ENCODE measurements around the gene LCE2B. TPM values are rescaled to one million over a fixed set of nuclear protein-coding genes. Genes with fewer than 3 reads are reported as not detected.

LCE2B gene, protein sequence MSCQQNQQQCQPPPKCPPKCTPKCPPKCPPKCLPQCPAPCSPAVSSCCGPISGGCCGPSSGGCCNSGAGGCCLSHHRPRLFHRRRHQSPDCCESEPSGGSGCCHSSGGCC
- total RNA-seq (2022; extraction: Qiagen RNA extraction; ENCODE audit: low read depth): not detected in 5 replicates

DNA sequence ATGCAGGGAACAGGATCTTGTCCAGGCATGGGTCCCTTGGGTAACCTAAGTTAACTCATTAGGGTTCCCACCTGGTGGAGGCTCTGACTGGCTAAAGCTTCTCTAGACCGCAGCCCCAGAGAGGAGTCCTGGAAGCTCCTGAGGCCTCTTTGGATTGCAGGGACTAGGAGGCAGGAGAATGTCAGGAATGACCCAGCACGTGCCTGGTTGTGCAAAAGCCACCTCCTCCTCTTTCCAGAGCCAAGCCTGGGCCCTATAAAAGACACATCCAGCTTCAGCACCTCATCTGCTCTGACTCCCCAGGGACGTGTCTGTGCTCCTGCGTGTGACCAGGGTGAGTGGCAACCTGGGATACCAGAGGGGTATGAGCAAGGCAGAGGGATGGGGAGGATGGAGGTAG lies at the start of gene LCE2B:
Gene LCE2B (plus strand): TSS at position 301 of the 400 bp plus-strand sequence. CDS start 721 bp downstream, outside the sequence.

DNA sequence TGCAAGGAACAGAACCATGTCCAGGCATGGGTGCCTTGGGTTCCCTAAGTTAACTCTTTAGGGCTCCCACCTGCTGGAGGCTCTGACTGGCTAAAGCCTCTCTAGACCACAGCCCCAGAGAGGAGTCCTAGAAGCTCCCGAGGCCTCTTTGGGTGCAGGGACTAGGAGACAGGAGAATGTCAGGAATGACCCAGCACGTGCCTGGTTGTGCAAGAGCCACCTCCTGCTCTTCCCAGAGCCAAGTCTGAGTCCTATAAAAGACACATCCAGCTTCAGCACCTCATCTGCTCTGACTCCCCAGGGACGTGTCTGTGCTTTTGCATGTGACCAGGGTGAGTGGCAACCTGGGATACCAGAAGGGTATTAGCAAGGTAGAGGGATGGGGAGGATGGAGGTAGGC lies 22.8 kb upstream of the LCE2B start, which contains the start of gene LCE2D:
Gene LCE2D (plus strand): TSS at position 283 of the 400 bp plus-strand sequence. CDS start 726 bp downstream, outside the sequence.

DNA sequence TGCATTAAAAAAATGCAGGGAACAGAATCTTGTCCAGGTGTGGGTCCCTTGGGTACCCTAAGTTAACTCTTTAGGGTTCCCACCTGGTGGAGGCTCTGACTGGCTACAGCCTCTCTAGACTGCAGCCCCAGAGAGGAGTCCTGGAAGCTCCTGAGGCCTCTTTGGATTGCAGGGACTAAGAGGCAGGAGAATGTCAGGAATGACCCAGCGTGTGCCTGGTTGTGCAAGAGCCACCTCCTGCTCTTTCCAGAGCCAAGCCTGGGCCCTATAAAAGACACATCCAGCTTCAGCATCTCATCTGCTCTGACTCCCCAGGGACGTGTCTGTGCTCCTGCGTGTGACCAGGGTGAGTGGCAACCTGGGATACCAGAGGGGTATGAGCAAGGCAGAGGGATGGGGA lies 10.9 kb upstream of the LCE2B start, which contains the start of gene LCE2C:
Gene LCE2C (plus strand): TSS at position 297 of the 400 bp plus-strand sequence. CDS start 737 bp downstream, outside the sequence.

DNA sequence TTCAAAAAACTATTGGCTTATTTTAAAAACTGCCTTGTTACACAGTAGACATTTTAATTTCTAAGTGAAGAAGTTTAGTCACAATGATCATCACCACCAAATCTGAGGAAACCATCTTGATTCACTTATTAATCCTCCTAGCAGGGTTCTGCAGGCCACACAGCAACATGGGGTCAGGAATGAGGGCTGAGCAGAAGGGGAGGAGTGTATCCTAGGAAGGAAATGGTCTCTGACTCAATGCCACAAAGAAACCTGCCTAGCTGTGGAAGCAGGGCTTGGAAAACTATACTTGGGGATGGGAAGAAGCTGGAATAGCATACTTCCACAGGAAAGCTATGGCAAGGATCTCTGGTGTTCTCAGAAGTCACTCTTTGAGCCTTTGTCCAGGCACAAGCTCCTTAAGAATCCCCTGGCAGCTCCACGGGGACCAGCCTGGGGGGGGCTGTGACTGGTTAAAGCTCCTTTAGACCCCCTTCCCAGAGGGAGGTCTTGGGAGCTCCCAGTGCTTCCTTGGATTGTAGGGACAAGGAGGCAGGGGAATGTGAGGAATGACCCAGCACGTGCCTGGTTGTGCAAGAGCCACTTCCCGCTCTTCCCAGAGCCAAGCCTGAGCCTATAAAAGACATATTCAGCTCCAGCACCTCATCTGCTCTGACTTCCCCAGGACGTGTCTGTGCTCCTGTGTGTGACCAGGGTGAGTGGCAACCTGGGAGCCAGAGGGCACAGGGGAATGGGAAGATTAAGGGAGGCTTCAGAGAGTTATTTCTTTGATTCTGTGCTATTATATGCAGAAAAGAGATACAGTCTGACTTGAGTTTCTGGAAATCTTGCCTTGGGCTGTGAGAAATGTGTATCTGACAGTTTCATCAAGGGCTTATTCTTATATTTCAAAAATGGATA lies 12.0 kb downstream of the LCE2B start, which contains the start of gene LCE2A:
Gene LCE2A (plus strand): TSS at position 645 of the 900 bp plus-strand sequence. CDS start 557 bp downstream, outside the sequence.

DNA sequence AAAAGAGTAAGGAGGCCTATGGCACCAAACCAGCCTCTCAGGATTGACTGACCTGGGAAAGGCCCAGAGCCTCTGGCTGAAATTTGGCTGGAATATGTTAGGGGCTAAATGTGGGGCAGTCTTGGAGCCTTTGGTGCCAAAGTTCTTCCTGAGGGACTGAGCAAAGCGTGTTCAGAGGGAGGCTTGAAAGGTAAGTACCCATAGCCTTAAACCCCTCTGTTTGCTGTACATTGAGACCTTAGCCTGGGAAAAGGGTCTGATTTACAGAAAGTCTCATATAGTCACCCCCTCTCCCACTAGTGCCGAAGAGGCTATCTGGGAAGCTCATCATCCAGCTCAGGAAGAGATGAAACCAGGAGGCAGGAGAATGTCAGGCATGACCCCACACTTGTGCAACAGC lies 21.9 kb downstream of the LCE2B start, which contains the start of gene LCE4A:
Gene LCE4A (plus strand): TSS at position 301 of the 400 bp plus-strand sequence. CDS start 916 bp downstream, outside the sequence.

Other genes starting within 250 kb of the LCE2B start
- 0.18 TPM in 1 of 5 replicates, not detected in the others for gene LCE5A, start 175.3 kb upstream of the LCE2B start, total RNA-seq (2022; extraction: Qiagen RNA extraction; ENCODE audit: low read depth)
- gene CRCT1, start 171.6 kb upstream of the LCE2B start, total RNA-seq (2022; extraction: Qiagen RNA extraction; ENCODE audit: low read depth): 0.24 to 0.57 TPM (median 0.48 TPM) in 3 of 5 replicates, not detected in the others
- not detected in 5 replicates for gene LCE3E, start 119.3 kb upstream of the LCE2B start, total RNA-seq (2022; extraction: Qiagen RNA extraction; ENCODE audit: low read depth)
- 0.34 to 0.80 TPM (median 0.59 TPM) in 5 replicates for gene LCE3D, start 105.6 kb upstream of the LCE2B start, total RNA-seq (2022; extraction: Qiagen RNA extraction; ENCODE audit: low read depth)
- not detected in 5 replicates for gene LCE3C, start 85.9 kb upstream of the LCE2B start, total RNA-seq (2022; extraction: Qiagen RNA extraction; ENCODE audit: low read depth)
- gene LCE3B, start 72.3 kb upstream of the LCE2B start, total RNA-seq (2022; extraction: Qiagen RNA extraction; ENCODE audit: low read depth): not detected in 5 replicates
- not detected in 5 replicates for gene LCE3A, start 63.0 kb upstream of the LCE2B start, total RNA-seq (2022; extraction: Qiagen RNA extraction; ENCODE audit: low read depth)
- gene LCE2D, start 22.7 kb upstream of the LCE2B start, total RNA-seq (2022; extraction: Qiagen RNA extraction; ENCODE audit: low read depth): not detected in 5 replicates
- not detected in 5 replicates for gene LCE2C, start 10.8 kb upstream of the LCE2B start, total RNA-seq (2022; extraction: Qiagen RNA extraction; ENCODE audit: low read depth)
- gene LCE2A, start 12.2 kb downstream of the LCE2B start, total RNA-seq (2022; extraction: Qiagen RNA extraction; ENCODE audit: low read depth): not detected in 5 replicates
- gene LCE4A, start 22.0 kb downstream of the LCE2B start, total RNA-seq (2022; extraction: Qiagen RNA extraction; ENCODE audit: low read depth): not detected in 5 replicates
- gene KPRP, start 71.9 kb downstream of the LCE2B start, total RNA-seq (2022; extraction: Qiagen RNA extraction; ENCODE audit: low read depth): not detected in 5 replicates
- not detected in 5 replicates for gene LCE1F, start 89.0 kb downstream of the LCE2B start, total RNA-seq (2022; extraction: Qiagen RNA extraction; ENCODE audit: low read depth)
- gene LCE1E, start 100.1 kb downstream of the LCE2B start, total RNA-seq (2022; extraction: Qiagen RNA extraction; ENCODE audit: low read depth): not detected in 5 replicates
- gene LCE1D, start 110.6 kb downstream of the LCE2B start, total RNA-seq (2022; extraction: Qiagen RNA extraction; ENCODE audit: low read depth): not detected in 5 replicates
- gene LCE1C, start 120.5 kb downstream of the LCE2B start, total RNA-seq (2022; extraction: Qiagen RNA extraction; ENCODE audit: low read depth): not detected in 5 replicates
- not detected in 5 replicates for gene LCE1B, start 125.8 kb downstream of the LCE2B start, total RNA-seq (2022; extraction: Qiagen RNA extraction; ENCODE audit: low read depth)
- not detected in 5 replicates for gene LCE1A, start 141.3 kb downstream of the LCE2B start, total RNA-seq (2022; extraction: Qiagen RNA extraction; ENCODE audit: low read depth)
- gene LCE6A, start 156.7 kb downstream of the LCE2B start, total RNA-seq (2022; extraction: Qiagen RNA extraction; ENCODE audit: low read depth): not detected in 5 replicates
- gene LCE7A, start 173.9 kb downstream of the LCE2B start, total RNA-seq (2022; extraction: Qiagen RNA extraction; ENCODE audit: low read depth): not detected in 5 replicates
- not detected in 5 replicates for gene SMCP, start 192.2 kb downstream of the LCE2B start, total RNA-seq (2022; extraction: Qiagen RNA extraction; ENCODE audit: low read depth)
- 0.03 TPM in 1 of 5 replicates, not detected in the others for gene IVL, start 222.4 kb downstream of the LCE2B start, total RNA-seq (2022; extraction: Qiagen RNA extraction; ENCODE audit: low read depth)